ENCODE data around the gene CARNS1.
A peak's percentile ranks its signal among the peaks of the same experiment; 100 is the strongest.

The CARNS1 gene

DNA sequence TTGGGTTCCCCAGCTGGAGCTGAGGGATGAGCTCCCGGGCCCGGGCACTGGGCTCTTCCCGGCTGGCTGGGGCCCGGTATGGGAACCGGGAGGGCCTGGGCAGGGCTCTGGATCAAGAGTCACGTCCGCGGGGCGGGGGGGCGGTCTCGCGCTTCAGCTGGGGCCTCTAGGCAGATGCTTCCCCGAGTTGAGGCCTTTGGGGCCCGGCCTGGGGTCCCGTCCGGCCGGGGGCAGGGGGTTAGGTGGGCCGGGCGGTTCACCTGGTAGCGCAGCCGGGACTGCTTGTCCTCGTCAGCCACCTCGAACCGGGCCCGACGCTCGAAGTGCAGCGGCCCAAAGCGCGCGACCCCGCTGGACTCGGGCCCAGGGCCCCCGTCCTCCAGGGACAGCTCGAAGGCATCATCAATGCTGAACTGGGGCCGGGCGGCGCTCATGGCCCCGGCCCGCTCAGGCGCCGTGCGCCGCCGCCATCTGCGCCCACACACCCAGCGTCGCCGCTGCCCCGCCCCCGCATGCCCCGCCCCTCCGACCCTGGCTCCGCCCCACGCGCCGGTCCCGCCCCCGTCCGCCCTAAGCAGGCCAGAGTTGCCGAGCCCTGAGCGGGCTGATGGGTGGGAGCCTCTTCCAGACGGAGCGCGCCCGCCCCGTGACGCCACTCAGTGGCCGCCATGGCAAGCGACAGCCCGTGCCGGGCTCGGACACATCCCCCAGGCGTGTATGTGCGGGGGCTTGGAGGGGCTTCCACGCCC, 53.5 kb downstream of the CARNS1 start, which contains the start of gene TMEM134:
Gene TMEM134, minus strand, starts transcription at position 493 of the 749 bp plus-strand sequence. Its CDS starts 59 bp downstream, at position 434.
- peak; percentile 97 for DNase-seq

DNA sequence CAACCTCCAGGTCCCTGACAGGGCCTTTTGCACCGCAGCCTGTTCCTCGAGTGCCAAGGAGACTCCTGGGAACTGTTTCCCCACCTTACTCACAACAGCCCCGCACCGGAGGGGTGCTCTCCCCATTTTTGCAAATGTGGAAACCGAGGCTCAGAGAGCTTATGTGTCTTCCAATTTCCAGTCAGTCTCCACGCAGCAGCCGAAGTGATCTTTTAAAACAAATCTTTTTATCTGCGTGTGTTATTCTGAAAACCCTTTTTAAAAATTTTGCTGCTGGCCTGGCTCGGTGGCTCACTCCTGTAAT, 54.0 kb downstream of the CARNS1 start:
- no peak for DNase-seq

DNA sequence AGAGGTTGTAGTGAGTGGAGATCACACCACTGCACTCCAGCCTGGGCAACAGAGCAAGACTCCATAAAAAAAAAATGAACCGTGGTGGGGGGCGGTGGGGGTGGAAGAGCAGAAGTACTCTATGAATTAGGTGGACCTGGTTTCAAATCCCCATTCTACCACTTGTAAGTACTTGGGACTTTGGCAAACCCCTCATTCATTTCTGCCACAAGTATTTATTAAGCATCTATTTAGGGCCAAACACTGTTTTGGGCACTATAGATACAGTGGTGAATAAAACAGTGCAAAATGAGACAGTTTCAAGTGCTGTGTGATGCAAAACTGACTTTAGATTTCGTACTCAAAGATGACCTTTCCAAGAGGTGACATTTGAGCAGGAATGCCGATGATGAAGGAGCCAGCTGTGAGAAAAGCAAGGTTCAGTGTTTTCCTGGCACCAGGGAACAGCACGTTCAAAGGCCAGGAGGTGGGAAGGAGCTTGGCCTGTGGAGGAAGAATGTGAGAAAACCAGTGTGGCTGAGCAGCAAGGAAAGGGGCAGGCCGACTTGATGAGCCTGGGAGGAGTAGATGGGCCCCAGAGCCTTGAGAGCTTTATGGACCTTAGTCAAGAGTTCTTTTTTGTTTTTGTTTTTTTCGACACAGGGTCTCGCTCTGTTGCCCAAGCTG, 55.0 kb downstream of the CARNS1 start:
- DNase-seq: no peak

DNA sequence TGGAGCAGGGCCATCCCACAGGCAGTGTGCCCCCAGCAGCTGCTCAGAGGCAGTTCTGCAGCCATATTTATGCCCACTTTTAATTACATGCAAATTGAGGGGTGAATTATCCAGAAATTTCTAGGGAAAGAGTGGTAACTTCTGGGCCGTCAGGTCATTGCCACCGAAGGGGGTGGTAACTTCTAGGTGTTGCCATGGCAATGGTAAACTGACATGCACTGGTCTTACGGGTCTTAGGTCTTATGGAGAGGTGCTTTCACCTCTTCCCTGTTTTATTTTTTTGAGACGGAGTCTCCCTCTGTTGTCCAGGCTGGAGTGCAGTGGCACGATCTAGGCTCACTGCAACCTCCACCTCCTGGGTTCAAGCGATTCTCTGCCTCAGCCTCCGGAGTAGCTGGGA, 57.4 kb downstream of the CARNS1 start:
- no peak for DNase-seq

Data from activated CD4-positive, alpha-beta T cell treated with anti-CD3 and anti-CD28 coated beads, Interleukin-10, Interleukin-2, amounts not matched to agents 100 ng/mL and 50 ng/mL, durations not matched to agents 16 hours and 8 hours (primary cell).